Testis (tissue), 2 donors: ENCODE measurements around the gene TMEM51.

ENCODE experiments used
- CTCF ChIP-seq, 3 experiments: fragments of 450-650 bp in 2 of 3; fragments of 200-600 bp in 1 of 3; sonication (generic) in 1 of 3; IDR thresholded peaks; one replicate each; pipeline ENCODE4 v1.5.1; 2016 to 2019; ENCODE audit warnings: antibody characterized with exemption in 3 of 3, mild to moderate bottlenecking in 2 of 3, moderate library complexity in 1 of 3
- POLR2A ChIP-seq: fragments of 450-650 bp; IDR thresholded peaks from one replicate; pipeline ENCODE4 v1.6.1; 2017; ENCODE audit warnings: antibody characterized with exemption, mild to moderate bottlenecking, moderate library complexity

GRCh38 chr1:15185617-15186016, 32.1 kb downstream of the TMEM51 start:
- TF ChIP-seq CTCF (IDR thresholded peaks at IDR 0.05) = no peak
- TF ChIP-seq POLR2A = no peak
